HG03175 (cell line): ENCODE measurements around the gene BRMS1.

Experiments used
- ATAC-seq: cut with Tn5 transposase; IDR thresholded peaks from one replicate; pipeline ENCODE4 v1.9.1; 2021; ENCODE audit warnings: mild to moderate bottlenecking, moderate library complexity; ENCODE audit not compliant: unreplicated experiment

Gene BRMS1

GRCh38 chr11:66338276-66339161 is 6.4 kb downstream of the BRMS1 start:
- no peak for ATAC-seq

- no peak for ATAC-seq
Measured at GRCh38 chr11:66337103-66337899, 7.6 kb downstream of the BRMS1 start.

GRCh38 chr11:66336234-66337102 is 8.4 kb downstream of the BRMS1 start, which contains the start of gene RIN1:
Gene RIN1 (minus strand): TSS chr11:66336434. CDS start chr11:66336402, 32 bp downstream.
- ATAC-seq: peak; percentile 69

- no peak for ATAC-seq
Measured at GRCh38 chr11:66335531-66336233, 9.2 kb downstream of the BRMS1 start.

- ATAC-seq: no peak
Measured at GRCh38 chr11:66334605-66335442, 10.1 kb downstream of the BRMS1 start.

- no peak for ATAC-seq
Measured at GRCh38 chr11:66333896-66334604, 10.9 kb downstream of the BRMS1 start.

- ATAC-seq: no peak
Measured at GRCh38 chr11:66333220-66333877, 11.6 kb downstream of the BRMS1 start.

- ATAC-seq: no peak
Measured at GRCh38 chr11:66332371-66333219, 12.3 kb downstream of the BRMS1 start.

- no peak for ATAC-seq
Measured at GRCh38 chr11:66331542-66332370, 13.1 kb downstream of the BRMS1 start.

- ATAC-seq: no peak
Measured at GRCh38 chr11:66330931-66331330, 14.0 kb downstream of the BRMS1 start.

GRCh38 chr11:66329165-66329673 is 15.7 kb downstream of the BRMS1 start:
- ATAC-seq: no peak

- no peak for ATAC-seq
Measured at GRCh38 chr11:66328302-66329144, 16.4 kb downstream of the BRMS1 start.

GRCh38 chr11:66328031-66328301 is 16.9 kb downstream of the BRMS1 start:
- ATAC-seq: no peak

GRCh38 chr11:66327171-66328030 is 17.5 kb downstream of the BRMS1 start:
- ATAC-seq: no peak
